ENCODE results near the gene HACE1. TPM values are rescaled to one million over a fixed set of nuclear protein-coding genes. Genes with fewer than 3 reads are reported as not detected.
"Not testable (repeated sequence)": the region's sequence is repeated elsewhere in the genome, so short reads cannot be mapped to it uniquely, and the experiment has no call there.

HACE1 gene
- total RNA-seq, 1 experiment from 2014 or later: 9.0 TPM

- no peak for DNase-seq (ENCODE audit: low read depth, low spot score)
Observed at GRCh38 chr6:104784884-104785283, 74.8 kb downstream of the HACE1 start.

GRCh38 chr6:104771258-104771832 lies 88.4 kb downstream of the HACE1 start:
- DNase-seq (ENCODE audit: low read depth, low spot score): peak; percentile 57
- in situ Hi-C loops (cut with HindIII; ENCODE audit: low pct_unique_long_range_greater_than_20kb, low sequenced_read_pairs): no loop called here

More at GRCh38 chr6:104784884-104785283, 74.8 kb downstream of the HACE1 start:
- in situ Hi-C loops (cut with HindIII; ENCODE audit: low pct_unique_long_range_greater_than_20kb, low sequenced_read_pairs): no loop called here

GRCh38 chr6:104768906-104769305 lies 90.8 kb downstream of the HACE1 start:
- in situ Hi-C loops (cut with HindIII; ENCODE audit: low pct_unique_long_range_greater_than_20kb, low sequenced_read_pairs): no loop called here

GRCh38 chr6:104766595-104766994 lies 93.1 kb downstream of the HACE1 start:
- no peak for DNase-seq (ENCODE audit: low read depth, low spot score)
- in situ Hi-C loops (cut with HindIII; ENCODE audit: low pct_unique_long_range_greater_than_20kb, low sequenced_read_pairs): no loop called here

More at GRCh38 chr6:104768906-104769305, 90.8 kb downstream of the HACE1 start:
- no peak for DNase-seq (ENCODE audit: low read depth, low spot score)

- no peak for DNase-seq (ENCODE audit: low read depth, low spot score)
- in situ Hi-C loops (cut with HindIII; ENCODE audit: low pct_unique_long_range_greater_than_20kb, low sequenced_read_pairs): no loop called here
Observed at GRCh38 chr6:104754788-104755409, 104.8 kb downstream of the HACE1 start.

- in situ Hi-C loops (cut with HindIII; ENCODE audit: low pct_unique_long_range_greater_than_20kb, low sequenced_read_pairs): no loop called here
- DNase-seq (ENCODE audit: low read depth, low spot score): no peak
Observed at GRCh38 chr6:104753251-104753650, 106.5 kb downstream of the HACE1 start.

- DNase-seq (ENCODE audit: low read depth, low spot score): no peak
- in situ Hi-C loops (cut with HindIII; ENCODE audit: low pct_unique_long_range_greater_than_20kb, low sequenced_read_pairs): no loop called here
Observed at GRCh38 chr6:104750449-104750848, 109.3 kb downstream of the HACE1 start.

- in situ Hi-C loops (cut with HindIII; ENCODE audit: low pct_unique_long_range_greater_than_20kb, low sequenced_read_pairs); DNase-seq (ENCODE audit: low read depth, low spot score): not testable (repeated sequence)
Observed at GRCh38 chr6:104739124-104739523, 120.6 kb downstream of the HACE1 start.

GRCh38 chr6:104737567-104737966 lies 122.2 kb downstream of the HACE1 start:
- DNase-seq (ENCODE audit: low read depth, low spot score); in situ Hi-C loops (cut with HindIII; ENCODE audit: low pct_unique_long_range_greater_than_20kb, low sequenced_read_pairs): not testable (repeated sequence)

GRCh38 chr6:104736545-104736944 lies 123.2 kb downstream of the HACE1 start:
- in situ Hi-C loops (cut with HindIII; ENCODE audit: low pct_unique_long_range_greater_than_20kb, low sequenced_read_pairs): no loop called here

GRCh38 chr6:104730450-104730849 lies 129.3 kb downstream of the HACE1 start:
- no peak for DNase-seq (ENCODE audit: low read depth, low spot score)
- in situ Hi-C loops (cut with HindIII; ENCODE audit: low pct_unique_long_range_greater_than_20kb, low sequenced_read_pairs): no loop called here

More at GRCh38 chr6:104736545-104736944, 123.2 kb downstream of the HACE1 start:
- DNase-seq (ENCODE audit: low read depth, low spot score): no peak

GRCh38 chr6:104729433-104729832 lies 130.3 kb downstream of the HACE1 start:
- in situ Hi-C loops (cut with HindIII; ENCODE audit: low pct_unique_long_range_greater_than_20kb, low sequenced_read_pairs): no loop called here
- no peak for DNase-seq (ENCODE audit: low read depth, low spot score)

- in situ Hi-C loops (cut with HindIII; ENCODE audit: low pct_unique_long_range_greater_than_20kb, low sequenced_read_pairs): no loop called here
- no peak for DNase-seq (ENCODE audit: low read depth, low spot score)
Observed at GRCh38 chr6:104728448-104728847, 131.3 kb downstream of the HACE1 start.

- in situ Hi-C loops (cut with HindIII; ENCODE audit: low pct_unique_long_range_greater_than_20kb, low sequenced_read_pairs): no loop called here
- no peak for DNase-seq (ENCODE audit: low read depth, low spot score)
Observed at GRCh38 chr6:104718672-104719071, 141.0 kb downstream of the HACE1 start.

GRCh38 chr6:104716858-104717257 lies 142.9 kb downstream of the HACE1 start:
- in situ Hi-C loops (cut with HindIII; ENCODE audit: low pct_unique_long_range_greater_than_20kb, low sequenced_read_pairs): no loop called here
- DNase-seq (ENCODE audit: low read depth, low spot score): no peak

GRCh38 chr6:104714796-104715195 lies 144.9 kb downstream of the HACE1 start:
- in situ Hi-C loops (cut with HindIII; ENCODE audit: low pct_unique_long_range_greater_than_20kb, low sequenced_read_pairs): no loop called here
- no peak for DNase-seq (ENCODE audit: low read depth, low spot score)

GRCh38 chr6:104713982-104714381 lies 145.7 kb downstream of the HACE1 start:
- no peak for DNase-seq (ENCODE audit: low read depth, low spot score)
- in situ Hi-C loops (cut with HindIII; ENCODE audit: low pct_unique_long_range_greater_than_20kb, low sequenced_read_pairs): no loop called here

GRCh38 chr6:104711371-104711770 lies 148.3 kb downstream of the HACE1 start:
- no peak for DNase-seq (ENCODE audit: low read depth, low spot score)
- in situ Hi-C loops (cut with HindIII; ENCODE audit: low pct_unique_long_range_greater_than_20kb, low sequenced_read_pairs): no loop called here

GRCh38 chr6:104710543-104711335 lies 149.0 kb downstream of the HACE1 start:
- in situ Hi-C loops (cut with HindIII; ENCODE audit: low pct_unique_long_range_greater_than_20kb, low sequenced_read_pairs): no loop called here
- no peak for DNase-seq (ENCODE audit: low read depth, low spot score)

All from SK-MEL-5 (cell line).